Mammary epithelial cell (primary cell): ENCODE data around the gene COX4I2.

Experiments used
- EZH2 ChIP-seq: IDR thresholded peaks from 2 replicates; pipeline ENCODE4 v1.6.1; 2012; ENCODE audit warnings: low read length, inconsistent platforms, borderline replicate concordance
- TF ChIP-seq, protein P1 (sequence below), 2 donors: IDR thresholded peaks in 1 of 2; conservative IDR thresholded peaks in 1 of 2; 2 replicates each; pipeline ENCODE4 v1.5.1; 2011 to 2012; ENCODE audit warnings: inconsistent platforms in 2 of 2, low read length in 2 of 2, mild to moderate bottlenecking in 2 of 2, control low read depth in 1 of 2, low read depth in 1 of 2; ENCODE audit not compliant: insufficient read depth in 1 of 2; ENCODE audit errors: extremely low read depth in 1 of 2

GRCh38 chr20:31597481-31597855 is 40.2 kb upstream of the COX4I2 start:
- TF ChIP-seq, protein P1, sequence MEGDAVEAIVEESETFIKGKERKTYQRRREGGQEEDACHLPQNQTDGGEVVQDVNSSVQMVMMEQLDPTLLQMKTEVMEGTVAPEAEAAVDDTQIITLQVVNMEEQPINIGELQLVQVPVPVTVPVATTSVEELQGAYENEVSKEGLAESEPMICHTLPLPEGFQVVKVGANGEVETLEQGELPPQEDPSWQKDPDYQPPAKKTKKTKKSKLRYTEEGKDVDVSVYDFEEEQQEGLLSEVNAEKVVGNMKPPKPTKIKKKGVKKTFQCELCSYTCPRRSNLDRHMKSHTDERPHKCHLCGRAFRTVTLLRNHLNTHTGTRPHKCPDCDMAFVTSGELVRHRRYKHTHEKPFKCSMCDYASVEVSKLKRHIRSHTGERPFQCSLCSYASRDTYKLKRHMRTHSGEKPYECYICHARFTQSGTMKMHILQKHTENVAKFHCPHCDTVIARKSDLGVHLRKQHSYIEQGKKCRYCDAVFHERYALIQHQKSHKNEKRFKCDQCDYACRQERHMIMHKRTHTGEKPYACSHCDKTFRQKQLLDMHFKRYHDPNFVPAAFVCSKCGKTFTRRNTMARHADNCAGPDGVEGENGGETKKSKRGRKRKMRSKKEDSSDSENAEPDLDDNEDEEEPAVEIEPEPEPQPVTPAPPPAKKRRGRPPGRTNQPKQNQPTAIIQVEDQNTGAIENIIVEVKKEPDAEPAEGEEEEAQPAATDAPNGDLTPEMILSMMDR (conservative IDR thresholded peaks at IDR 0.05 in 1 of 2, IDR thresholded peaks at IDR 0.05 in 1 of 2; ENCODE audit: extremely low read depth in 1 of 2, insufficient read depth in 1 of 2, low read depth in 1 of 2, low read length in 2 of 2), result no peak
- TF ChIP-seq EZH2, result no peak
